OCI-LY3 (cell line): ENCODE data around the gene INF2.

Experiments
- H2AFZ ChIP-seq: fragments of 200-600, 300-600 bp; shearing (Covaris generic); 2 replicates; pipeline ENCODE4 v1.6.0; 2014; ENCODE audit warnings: antibody characterized with exemption, low read depth, low read length
- H3K27ac ChIP-seq: fragments of 200-600, 300-600 bp; sonication (generic); 2 replicates; pipeline ENCODE4 v1.5.1; 2014; ENCODE audit warnings: mild to moderate bottlenecking, low read length, moderate library complexity, mixed read lengths
- H3K27me3 ChIP-seq: fragments of 200-600, 300-600 bp; sonication (generic); 2 replicates; pipeline ENCODE4 v1.6.1; 2014; ENCODE audit warnings: low read depth, low read length, mixed read lengths
- H3K36me3 ChIP-seq: fragments of 200-600, 300-600 bp; sonication (generic); replicated peaks from 2 replicates; pipeline ENCODE3; 2014; ENCODE audit warnings: low read depth, low read length, mixed read lengths
- H3K4me1 ChIP-seq: fragments of 300-600, 200-600 bp; sonication (generic); 2 replicates; pipeline ENCODE4 v1.6.1; 2014; ENCODE audit warnings: low read length, mixed read lengths
- H3K4me2 ChIP-seq: fragments of 200-600, 300-600 bp; sonication (generic); 2 replicates; pipeline ENCODE4 v1.6.1; 2014; ENCODE audit warnings: low read length, mixed read lengths
- H3K4me3 ChIP-seq: fragments of 300-600, 200-600 bp; sonication (generic); 2 replicates; pipeline ENCODE4 v1.5.1; 2014; ENCODE audit warnings: antibody characterized with exemption, mild to moderate bottlenecking, low read length, moderate library complexity
- H3K79me2 ChIP-seq: fragments of 300-600, 200-600 bp; shearing (Covaris generic); 2 replicates; pipeline ENCODE4 v1.6.1; 2014; ENCODE audit warnings: mild to moderate bottlenecking, low read length, mixed read lengths
- H3K9ac ChIP-seq: fragments of 300-600, 200-600 bp; shearing (Covaris generic); 2 replicates; pipeline ENCODE4 v1.6.0; 2014; ENCODE audit warnings: mild to moderate bottlenecking, low read length, moderate library complexity
- H3K9me3 ChIP-seq: fragments of 200-600, 300-600 bp; shearing (Covaris generic); 2 replicates; pipeline ENCODE4 v1.6.1; 2014; ENCODE audit warnings: low read length, mixed read lengths; ENCODE audit not compliant: insufficient read depth
- H4K20me1 ChIP-seq: fragments of 200-600, 300-600 bp; sonication (generic); 2 replicates; pipeline ENCODE4 v1.6.1; 2016; ENCODE audit warnings: low read length, mixed read lengths; ENCODE audit not compliant: insufficient read depth
- EZH2phosphoT487 ChIP-seq: fragments of 200-600 bp; shearing (Covaris generic); IDR thresholded peaks from 2 replicates; pipeline ENCODE4 v1.6.1; 2018; ENCODE audit warnings: antibody characterized with exemption, mixed run types, low read depth
- TF ChIP-seq, protein P1 (sequence below): fragments of 200-600, 300-600 bp; sonication (generic); IDR thresholded peaks from 2 replicates; pipeline ENCODE4 v1.5.1; 2014; ENCODE audit warnings: antibody characterized with exemption, low read length, low read depth

Gene INF2

DNA sequence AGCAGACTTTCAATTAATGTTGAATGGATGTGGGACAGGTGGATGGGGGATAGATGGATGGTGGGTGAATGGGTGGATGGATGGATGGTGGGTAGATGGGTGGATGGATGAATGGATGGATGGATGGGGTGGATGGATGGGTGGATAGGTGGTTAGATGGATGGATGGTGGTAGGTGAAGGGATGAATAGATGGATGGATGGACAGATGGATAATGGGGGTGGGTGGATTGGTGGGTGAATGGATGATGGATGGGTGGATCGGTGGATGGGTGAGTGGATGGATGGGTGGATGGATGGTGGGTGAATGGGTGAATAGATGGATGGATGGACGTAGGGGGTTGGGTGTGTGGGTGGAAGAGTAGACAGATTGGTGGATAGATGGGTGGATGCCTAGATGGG is 14.0 kb upstream of the INF2 start:
- no peaks in the 10 kb centered on the region for H3K27me3 ChIP-seq
- H3K79me2 ChIP-seq, result no peaks in the 10 kb centered on the region
- TF ChIP-seq, protein P1, sequence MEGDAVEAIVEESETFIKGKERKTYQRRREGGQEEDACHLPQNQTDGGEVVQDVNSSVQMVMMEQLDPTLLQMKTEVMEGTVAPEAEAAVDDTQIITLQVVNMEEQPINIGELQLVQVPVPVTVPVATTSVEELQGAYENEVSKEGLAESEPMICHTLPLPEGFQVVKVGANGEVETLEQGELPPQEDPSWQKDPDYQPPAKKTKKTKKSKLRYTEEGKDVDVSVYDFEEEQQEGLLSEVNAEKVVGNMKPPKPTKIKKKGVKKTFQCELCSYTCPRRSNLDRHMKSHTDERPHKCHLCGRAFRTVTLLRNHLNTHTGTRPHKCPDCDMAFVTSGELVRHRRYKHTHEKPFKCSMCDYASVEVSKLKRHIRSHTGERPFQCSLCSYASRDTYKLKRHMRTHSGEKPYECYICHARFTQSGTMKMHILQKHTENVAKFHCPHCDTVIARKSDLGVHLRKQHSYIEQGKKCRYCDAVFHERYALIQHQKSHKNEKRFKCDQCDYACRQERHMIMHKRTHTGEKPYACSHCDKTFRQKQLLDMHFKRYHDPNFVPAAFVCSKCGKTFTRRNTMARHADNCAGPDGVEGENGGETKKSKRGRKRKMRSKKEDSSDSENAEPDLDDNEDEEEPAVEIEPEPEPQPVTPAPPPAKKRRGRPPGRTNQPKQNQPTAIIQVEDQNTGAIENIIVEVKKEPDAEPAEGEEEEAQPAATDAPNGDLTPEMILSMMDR, result no peak
- no peak for TF ChIP-seq EZH2phosphoT487
- no peak overlapping the region for H3K4me3 ChIP-seq
- H3K4me1 ChIP-seq, result peaks cover 40% of the 10 kb centered on the region
- no peaks in the 10 kb centered on the region for H4K20me1 ChIP-seq
- H3K9me3 ChIP-seq, result 0 out of 2 replicates have a peak, but pooled peaks cover 3% of the 10 kb centered on the region
- H3K4me2 ChIP-seq, result no peak overlapping the region
- H3K27ac ChIP-seq, result no peak overlapping the region
- no peak overlapping the region for H2AFZ ChIP-seq
- H3K9ac ChIP-seq, result no peak overlapping the region
- no peaks in the 10 kb centered on the region for H3K36me3 ChIP-seq

- Histone ChIP-seq H2AFZ (no peak overlapping the region), H3K9ac (peak overlapping the region; percentile 90; the same call in 1 of the 2 replicates), H3K4me1 (peaks cover 48% of the 10 kb centered on the region), H3K27ac (peak overlapping the region; percentile 88; the same call in 1 of the 2 replicates), H3K36me3 (no peaks in the 10 kb centered on the region), H3K9me3 (0 out of 2 replicates have a peak, but pooled peaks cover 3% of the 10 kb centered on the region), H3K79me2 (no peaks in the 10 kb centered on the region), H3K27me3 (no peaks in the 10 kb centered on the region), H4K20me1 (no peaks in the 10 kb centered on the region), H3K4me2 (peak overlapping the region; percentile 97), H3K4me3 (peak overlapping the region; percentile 86)
- TF ChIP-seq, protein P1, result no peak
- no peak for TF ChIP-seq EZH2phosphoT487
Measured at GRCh38 chr14:104676130-104676693, 13.2 kb upstream of the INF2 start.

- peak overlapping the region; percentile 97 for H3K4me2 ChIP-seq
- peak overlapping the region; percentile 47; the same call in 1 of the 2 replicates for H2AFZ ChIP-seq
- H3K9me3 ChIP-seq, result 0 out of 2 replicates have a peak, but pooled peaks cover 3% of the 10 kb centered on the region
- H3K27ac ChIP-seq, result peak overlapping the region; percentile 88
- TF ChIP-seq EZH2phosphoT487, result no peak
- TF ChIP-seq, protein P1, result no peak
- no peaks in the 10 kb centered on the region for H3K79me2 ChIP-seq
- H3K4me1 ChIP-seq, result peaks cover 55% of the 10 kb centered on the region
- H3K27me3 ChIP-seq, result no peaks in the 10 kb centered on the region
- peak overlapping the region; percentile 90 for H3K9ac ChIP-seq
- no peaks in the 10 kb centered on the region for H4K20me1 ChIP-seq
- peak overlapping the region; percentile 86 for H3K4me3 ChIP-seq
- H3K36me3 ChIP-seq, result no peaks in the 10 kb centered on the region
Measured at GRCh38 chr14:104676694-104677511, 12.5 kb upstream of the INF2 start.
